ENCODE data around the gene TEX2. TPM values are rescaled to one million over a fixed set of nuclear protein-coding genes. Genes with fewer than 3 reads are reported as not detected.

Gene TEX2
- total RNA-seq, 1 donor from 2014 or later: 58.0 TPM

DNA sequence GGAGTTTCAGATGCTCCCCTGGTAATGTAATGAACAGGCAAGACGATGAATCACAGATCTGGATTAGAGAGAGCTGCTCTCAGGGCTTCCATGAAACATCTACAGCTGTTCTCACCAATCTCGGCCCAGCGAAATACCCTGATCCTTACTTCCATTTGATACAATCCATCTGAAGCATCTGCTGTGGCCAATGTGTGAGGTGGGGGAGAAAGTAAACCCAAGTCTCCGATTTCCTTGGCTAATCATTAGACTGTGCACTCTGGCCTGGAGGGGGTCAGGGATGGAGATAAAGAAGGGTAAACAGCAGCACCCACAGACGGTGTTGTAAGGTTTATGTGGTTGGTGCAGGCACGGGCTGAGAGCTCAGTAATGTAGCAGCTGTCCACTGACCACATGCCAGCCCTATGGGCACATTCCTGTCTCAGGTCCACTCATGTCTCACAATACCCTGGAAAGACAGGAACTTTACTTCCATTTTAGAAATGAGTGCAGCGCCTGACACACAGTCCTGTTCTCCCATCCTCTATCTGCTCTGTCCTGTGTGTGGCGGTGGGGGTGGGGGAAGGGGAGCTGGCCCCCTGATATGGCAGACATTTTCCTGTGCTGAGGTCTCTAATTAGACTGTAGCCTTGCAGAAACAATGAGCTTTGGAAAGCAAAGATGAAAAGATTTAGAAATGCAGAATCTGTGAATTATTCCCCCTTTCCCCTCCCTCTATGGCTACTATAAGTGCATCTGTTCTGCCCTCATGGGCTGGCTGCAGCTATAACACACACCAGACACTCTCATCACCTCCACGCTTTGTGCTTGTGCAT is 84.8 kb downstream of the TEX2 start:
- TF ChIP-seq, protein P1, sequence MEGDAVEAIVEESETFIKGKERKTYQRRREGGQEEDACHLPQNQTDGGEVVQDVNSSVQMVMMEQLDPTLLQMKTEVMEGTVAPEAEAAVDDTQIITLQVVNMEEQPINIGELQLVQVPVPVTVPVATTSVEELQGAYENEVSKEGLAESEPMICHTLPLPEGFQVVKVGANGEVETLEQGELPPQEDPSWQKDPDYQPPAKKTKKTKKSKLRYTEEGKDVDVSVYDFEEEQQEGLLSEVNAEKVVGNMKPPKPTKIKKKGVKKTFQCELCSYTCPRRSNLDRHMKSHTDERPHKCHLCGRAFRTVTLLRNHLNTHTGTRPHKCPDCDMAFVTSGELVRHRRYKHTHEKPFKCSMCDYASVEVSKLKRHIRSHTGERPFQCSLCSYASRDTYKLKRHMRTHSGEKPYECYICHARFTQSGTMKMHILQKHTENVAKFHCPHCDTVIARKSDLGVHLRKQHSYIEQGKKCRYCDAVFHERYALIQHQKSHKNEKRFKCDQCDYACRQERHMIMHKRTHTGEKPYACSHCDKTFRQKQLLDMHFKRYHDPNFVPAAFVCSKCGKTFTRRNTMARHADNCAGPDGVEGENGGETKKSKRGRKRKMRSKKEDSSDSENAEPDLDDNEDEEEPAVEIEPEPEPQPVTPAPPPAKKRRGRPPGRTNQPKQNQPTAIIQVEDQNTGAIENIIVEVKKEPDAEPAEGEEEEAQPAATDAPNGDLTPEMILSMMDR (IDR thresholded peaks at IDR 0.05; ENCODE audit: borderline replicate concordance): no peak
- no peak overlapping the region for H3K4me3 ChIP-seq
- peak overlapping the region; percentile 68 for H3K27ac ChIP-seq (replicated peaks)
- no peak for DNase-seq
- H3K4me1 ChIP-seq: peaks cover 56% of the 10 kb centered on the region
- intact Hi-C loops (cut with micrococcal nuclease): no loop called here
- H3K9me3 ChIP-seq (replicated peaks): no peaks in the 10 kb centered on the region
- H3K36me3 ChIP-seq: peaks cover 11% of the 10 kb centered on the region
- H3K27me3 ChIP-seq (ENCODE audit: low read depth): no peaks in the 10 kb centered on the region

DNA sequence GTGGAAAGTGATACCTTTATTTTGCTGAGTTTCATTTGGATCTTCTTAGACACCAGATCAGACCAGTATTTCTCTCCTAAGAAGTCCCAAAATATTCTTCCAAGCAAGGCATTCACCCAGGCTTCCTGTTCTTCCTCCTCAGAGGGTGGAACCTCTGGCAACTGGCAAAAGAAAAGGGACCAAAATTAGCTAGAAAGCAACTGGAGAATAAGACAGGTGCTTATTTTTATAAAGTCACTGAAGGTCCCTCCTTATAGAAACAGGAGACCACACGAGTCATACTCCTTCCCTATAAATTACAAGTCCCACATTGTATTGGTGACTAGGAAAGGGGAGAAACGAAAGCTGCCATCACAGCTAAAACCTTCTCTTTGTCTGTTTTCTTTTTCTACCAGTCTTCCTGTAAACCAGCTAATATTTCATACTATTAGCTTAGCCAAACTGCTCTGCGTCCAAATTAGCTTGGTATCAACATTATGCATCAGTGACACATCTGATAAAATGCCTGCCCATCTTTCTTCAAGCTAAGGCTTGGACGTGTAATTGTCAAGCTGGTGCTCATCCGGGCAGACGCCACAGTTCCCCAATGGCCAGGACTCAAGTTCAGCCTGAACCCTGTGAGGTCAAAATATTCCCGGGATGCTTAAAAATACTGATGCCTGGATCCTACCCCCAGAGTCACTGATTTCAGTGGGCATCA is 85.6 kb downstream of the TEX2 start:
- Histone ChIP-seq H3K9me3 (replicated peaks) (no peaks in the 10 kb centered on the region), H3K4me1 (peaks cover 64% of the 10 kb centered on the region), H3K4me3 (no peak overlapping the region), H3K27me3 (ENCODE audit: low read depth) (no peaks in the 10 kb centered on the region), H3K27ac (replicated peaks) (peak overlapping the region; percentile 68), H3K36me3 (peaks cover 11% of the 10 kb centered on the region)
- no peak for DNase-seq
- TF ChIP-seq, protein P1 (IDR thresholded peaks at IDR 0.05; ENCODE audit: borderline replicate concordance): no peak
- intact Hi-C loops (cut with micrococcal nuclease): no loop called here

DNA sequence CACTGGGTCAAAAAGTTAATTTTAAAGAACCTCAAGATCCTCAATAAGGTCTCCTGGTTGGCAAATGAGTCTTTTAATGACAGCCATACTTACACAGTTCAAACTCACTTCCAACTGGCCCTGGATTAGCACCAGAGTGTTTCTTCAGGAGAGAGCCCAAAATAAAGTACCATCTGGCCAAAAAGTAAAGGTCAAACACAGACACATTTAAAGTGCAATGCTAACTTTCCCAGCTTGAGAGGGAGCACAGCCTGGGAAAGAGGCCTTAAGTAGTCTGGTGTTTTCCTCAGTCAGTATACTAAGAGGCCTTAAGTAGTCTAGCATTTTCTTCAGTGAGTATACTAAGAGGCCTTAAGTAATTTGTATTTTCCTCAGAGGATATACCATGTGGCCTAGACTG is 86.5 kb downstream of the TEX2 start:
- Histone ChIP-seq H3K4me3 (no peak overlapping the region), H3K36me3 (peaks cover 13% of the 10 kb centered on the region), H3K27me3 (ENCODE audit: low read depth) (no peaks in the 10 kb centered on the region), H3K4me1 (peaks cover 67% of the 10 kb centered on the region), H3K9me3 (replicated peaks) (no peaks in the 10 kb centered on the region), H3K27ac (replicated peaks) (peak overlapping the region; percentile 68)
- DNase-seq: no peak
- TF ChIP-seq, protein P1 (IDR thresholded peaks at IDR 0.05; ENCODE audit: borderline replicate concordance): no peak
- intact Hi-C loops (cut with micrococcal nuclease): no loop called here

DNA sequence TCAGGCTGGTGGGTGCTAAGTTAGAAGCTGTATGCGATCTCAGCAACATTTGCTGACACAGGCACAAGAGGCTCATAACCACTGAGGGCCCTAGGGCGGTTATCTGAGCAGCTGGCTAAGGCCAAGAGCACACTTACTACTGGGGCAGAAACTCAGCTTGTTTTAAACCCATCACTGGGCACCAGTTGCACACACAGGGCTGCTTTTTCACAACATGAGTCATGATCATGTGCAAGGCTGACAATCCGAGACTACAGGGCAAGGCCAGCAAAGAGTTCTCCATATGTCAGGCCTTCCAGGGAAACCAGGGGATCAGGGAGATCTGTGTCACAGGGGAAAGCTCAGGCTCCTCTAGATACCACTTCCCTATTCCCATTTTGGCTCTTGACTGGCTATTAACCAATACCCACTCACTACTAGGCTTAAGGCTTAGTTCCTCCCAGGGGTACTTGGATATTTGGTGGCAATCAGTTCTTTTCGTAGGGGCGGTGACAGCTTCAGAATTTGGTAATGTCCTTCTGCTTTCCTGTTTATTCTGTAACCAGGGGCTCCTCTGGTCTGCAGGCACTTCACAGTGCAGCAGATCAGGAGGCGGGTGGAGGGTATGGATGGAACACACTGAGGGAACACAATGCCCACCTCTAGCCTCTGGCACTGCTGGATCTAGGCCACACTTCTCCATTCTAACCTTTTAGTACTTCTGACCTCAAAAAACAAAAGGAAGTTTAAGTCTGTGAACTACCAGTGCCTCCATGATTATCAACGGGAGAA is 88.2 kb downstream of the TEX2 start:
- Histone ChIP-seq H3K27ac (replicated peaks) (peak overlapping the region; percentile 68), H3K27me3 (ENCODE audit: low read depth) (no peaks in the 10 kb centered on the region), H3K4me1 (peaks cover 82% of the 10 kb centered on the region), H3K9me3 (replicated peaks) (no peaks in the 10 kb centered on the region), H3K36me3 (peaks cover 29% of the 10 kb centered on the region), H3K4me3 (no peak overlapping the region)
- TF ChIP-seq, protein P1 (IDR thresholded peaks at IDR 0.05; ENCODE audit: borderline replicate concordance): no peak
- no peak for DNase-seq
- intact Hi-C loops (cut with micrococcal nuclease): no loop called here

DNA sequence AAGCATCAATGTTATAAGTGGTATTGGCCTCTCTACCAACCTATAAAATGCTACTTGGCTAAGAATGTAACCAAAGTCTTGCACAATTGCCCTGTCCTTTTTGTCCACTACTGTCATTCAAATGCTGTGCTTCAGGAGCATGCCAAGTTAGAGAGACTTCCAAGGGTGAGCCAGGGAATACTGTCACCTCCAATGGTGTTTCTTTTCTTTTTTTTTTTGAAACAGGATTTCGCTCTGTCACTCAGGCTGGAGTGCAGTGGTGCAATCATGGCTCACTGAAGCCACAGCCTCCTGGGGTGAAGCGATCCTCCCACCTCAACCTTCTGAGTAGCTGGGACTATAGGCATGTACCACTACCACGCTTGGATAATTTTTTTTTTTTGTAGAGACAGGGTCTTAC is 89.4 kb downstream of the TEX2 start:
- DNase-seq: no peak
- no peaks in the 10 kb centered on the region for H3K9me3 ChIP-seq (replicated peaks)
- H3K4me3 ChIP-seq: no peak overlapping the region
- TF ChIP-seq, protein P1 (IDR thresholded peaks at IDR 0.05; ENCODE audit: borderline replicate concordance): no peak
- H3K27ac ChIP-seq (replicated peaks): peak overlapping the region; percentile 68
- H3K4me1 ChIP-seq: peaks cover 80% of the 10 kb centered on the region
- no peaks in the 10 kb centered on the region for H3K27me3 ChIP-seq (ENCODE audit: low read depth)
- intact Hi-C loops (cut with micrococcal nuclease): no loop called here
- peaks cover 29% of the 10 kb centered on the region for H3K36me3 ChIP-seq
